Measurements from ENCODE around the gene CISD3.

- TF ChIP-seq CTCF (tag by site-specific recombination; IDR thresholded peaks at IDR 0.05) (no peak), ATF2 (tag by site-specific recombination; IDR thresholded peaks at IDR 0.05; ENCODE audit: low read depth) (no peak), SETDB1 (IDR thresholded peaks at IDR 0.05; ENCODE audit: insufficient read length, low read length) (no peak), ZSCAN18 (tag by site-specific recombination; IDR thresholded peaks at IDR 0.05) (no peak), ZNF529 (tag by site-specific recombination; IDR thresholded peaks at IDR 0.05; ENCODE audit: insufficient replicate concordance) (no peak), ZBTB11 (tag by site-specific recombination; conservative IDR thresholded peaks at IDR 0.05; ENCODE audit: low read depth) (no peak), ZBTB8A (tag by site-specific recombination; IDR thresholded peaks at IDR 0.05) (no peak)
Measured at GRCh38 chr17:38740044-38740443, 9.9 kb downstream of the CISD3 start.

Measured in HEK293 (cell line).